ENCODE results near the gene CELF1. TPM values are rescaled to one million over a fixed set of nuclear protein-coding genes. Genes with fewer than 3 reads are reported as not detected.

The CELF1 gene
- total RNA-seq, 1 donor from 2014 or later, result 125 TPM

DNA sequence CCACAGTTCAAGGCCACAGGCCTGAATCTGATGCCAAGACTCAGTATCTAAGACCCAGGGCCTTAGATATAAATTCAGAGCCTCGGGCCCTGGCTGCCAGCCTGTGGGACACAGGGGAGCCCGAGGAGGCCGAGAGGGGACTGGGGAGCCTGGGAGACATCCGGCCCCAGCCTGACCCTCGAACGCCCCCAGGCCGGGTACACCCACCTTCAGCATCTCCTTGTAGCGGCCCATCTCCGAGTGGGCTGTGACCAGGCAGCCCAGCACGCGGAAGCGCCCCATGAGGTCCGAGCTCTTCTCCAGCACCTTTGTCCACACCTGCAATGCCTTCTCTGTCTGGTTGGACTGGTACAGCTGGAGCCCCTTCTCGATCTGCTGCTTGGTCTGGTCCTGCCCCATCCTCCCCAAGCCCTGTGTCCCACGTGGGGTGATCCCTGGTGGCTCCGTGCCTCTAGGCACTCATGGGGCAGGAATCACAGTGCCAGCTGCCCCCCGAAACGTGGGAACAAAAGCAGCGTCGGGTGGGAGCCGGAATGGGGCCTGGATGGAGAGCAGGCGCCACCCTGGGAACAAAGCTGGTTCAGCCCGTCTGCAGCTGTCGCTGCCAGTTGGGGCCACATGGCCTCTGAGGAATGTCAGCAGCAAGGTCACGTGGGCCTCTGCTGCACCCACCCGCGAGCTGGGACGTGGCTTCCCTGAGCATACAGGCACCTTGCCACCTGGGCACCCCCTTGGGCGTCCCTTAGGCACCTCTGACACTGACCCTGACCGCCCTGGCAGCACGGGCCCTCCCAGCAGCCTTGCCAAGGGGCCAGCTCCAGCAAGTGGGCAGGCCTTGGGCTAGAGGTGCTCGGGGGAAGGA is 104.1 kb downstream of the CELF1 start, which contains the start of gene RAPSN:
Gene RAPSN, minus strand, starts transcription at position 571 of the 862 bp plus-strand sequence. Its CDS starts 172 bp downstream, at position 399.
- Mint-ChIP-seq H3K4me3 (no peak within 1 kb of the TSS), H3K27me3 (no peaks in the 10 kb centered on the region), H3K27ac (no peak within 1 kb of the TSS), H3K36me3 (no peaks in the 10 kb centered on the region), H3K4me1 (ENCODE audit: unreplicated experiment) (no peaks in the 10 kb centered on the region), H3K9me3 (no peaks in the 10 kb centered on the region)
- no peak for DNase-seq (ENCODE audit: extremely low spot score, unreplicated experiment)
- TF ChIP-seq, protein P1, sequence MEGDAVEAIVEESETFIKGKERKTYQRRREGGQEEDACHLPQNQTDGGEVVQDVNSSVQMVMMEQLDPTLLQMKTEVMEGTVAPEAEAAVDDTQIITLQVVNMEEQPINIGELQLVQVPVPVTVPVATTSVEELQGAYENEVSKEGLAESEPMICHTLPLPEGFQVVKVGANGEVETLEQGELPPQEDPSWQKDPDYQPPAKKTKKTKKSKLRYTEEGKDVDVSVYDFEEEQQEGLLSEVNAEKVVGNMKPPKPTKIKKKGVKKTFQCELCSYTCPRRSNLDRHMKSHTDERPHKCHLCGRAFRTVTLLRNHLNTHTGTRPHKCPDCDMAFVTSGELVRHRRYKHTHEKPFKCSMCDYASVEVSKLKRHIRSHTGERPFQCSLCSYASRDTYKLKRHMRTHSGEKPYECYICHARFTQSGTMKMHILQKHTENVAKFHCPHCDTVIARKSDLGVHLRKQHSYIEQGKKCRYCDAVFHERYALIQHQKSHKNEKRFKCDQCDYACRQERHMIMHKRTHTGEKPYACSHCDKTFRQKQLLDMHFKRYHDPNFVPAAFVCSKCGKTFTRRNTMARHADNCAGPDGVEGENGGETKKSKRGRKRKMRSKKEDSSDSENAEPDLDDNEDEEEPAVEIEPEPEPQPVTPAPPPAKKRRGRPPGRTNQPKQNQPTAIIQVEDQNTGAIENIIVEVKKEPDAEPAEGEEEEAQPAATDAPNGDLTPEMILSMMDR (conservative IDR thresholded peaks at IDR 0.05), result no peak

GRCh38 chr11:47447906-47448305 is 105.0 kb downstream of the CELF1 start:
- H3K4me1 Mint-ChIP-seq (ENCODE audit: unreplicated experiment), result no peaks in the 10 kb centered on the region
- H3K9me3 Mint-ChIP-seq, result no peaks in the 10 kb centered on the region
- no peaks in the 10 kb centered on the region for H3K36me3 Mint-ChIP-seq
- no peaks in the 10 kb centered on the region for H3K27me3 Mint-ChIP-seq
- H3K4me3 Mint-ChIP-seq, result no peak overlapping the region
- H3K27ac Mint-ChIP-seq, result no peak overlapping the region
- TF ChIP-seq, protein P1 (conservative IDR thresholded peaks at IDR 0.05), result no peak
- DNase-seq (ENCODE audit: extremely low spot score, unreplicated experiment), result no peak

- no peaks in the 10 kb centered on the region for H3K4me1 Mint-ChIP-seq (ENCODE audit: unreplicated experiment)
These were observed 106.1 kb downstream of the CELF1 start for GRCh38 chr11:47446833-47447232.

DNA sequence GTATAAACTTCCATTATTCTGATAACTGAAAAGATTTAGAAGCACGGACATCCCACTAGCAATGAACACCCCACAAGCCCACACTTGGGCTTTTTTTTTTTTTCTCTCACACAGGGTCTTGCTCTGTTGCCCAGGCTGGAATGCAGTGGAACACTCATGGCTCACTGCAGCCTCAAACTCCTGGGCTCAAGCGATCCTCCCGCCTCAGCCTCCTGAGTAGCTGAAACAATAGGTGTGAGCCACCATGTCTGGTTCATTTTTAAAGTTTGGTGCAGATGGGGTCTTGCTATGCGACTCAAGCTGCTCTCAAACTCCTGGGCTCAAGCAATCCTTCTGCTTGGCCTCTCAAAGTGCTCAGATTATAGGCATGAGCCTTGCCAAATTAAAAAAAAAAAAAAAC is 107.1 kb downstream of the CELF1 start:
- TF ChIP-seq, protein P1 (conservative IDR thresholded peaks at IDR 0.05), result no peak
- no peak overlapping the region for H3K27ac Mint-ChIP-seq
- no peaks in the 10 kb centered on the region for H3K9me3 Mint-ChIP-seq
- H3K27me3 Mint-ChIP-seq, result no peaks in the 10 kb centered on the region
- H3K4me1 Mint-ChIP-seq (ENCODE audit: unreplicated experiment), result no peaks in the 10 kb centered on the region
- H3K36me3 Mint-ChIP-seq, result no peaks in the 10 kb centered on the region
- no peak overlapping the region for H3K4me3 Mint-ChIP-seq
- DNase-seq (ENCODE audit: extremely low spot score, unreplicated experiment), result no peak

More at GRCh38 chr11:47446833-47447232, 106.1 kb downstream of the CELF1 start:
- DNase-seq (ENCODE audit: extremely low spot score, unreplicated experiment), result no peak
- Mint-ChIP-seq H3K27me3 (no peaks in the 10 kb centered on the region), H3K4me3 (no peak overlapping the region), H3K36me3 (no peaks in the 10 kb centered on the region), H3K27ac (no peak overlapping the region), H3K9me3 (no peaks in the 10 kb centered on the region)
- TF ChIP-seq, protein P1 (conservative IDR thresholded peaks at IDR 0.05), result no peak

GRCh38 chr11:47443817-47444216 is 109.1 kb downstream of the CELF1 start:
- DNase-seq (ENCODE audit: extremely low spot score, unreplicated experiment), result no peak
- Mint-ChIP-seq H3K27me3 (no peaks in the 10 kb centered on the region), H3K36me3 (no peaks in the 10 kb centered on the region), H3K4me1 (ENCODE audit: unreplicated experiment) (no peaks in the 10 kb centered on the region), H3K4me3 (no peak overlapping the region), H3K9me3 (no peaks in the 10 kb centered on the region), H3K27ac (no peak overlapping the region)
- TF ChIP-seq, protein P1 (conservative IDR thresholded peaks at IDR 0.05), result no peak
